Mucosa of gallbladder (tissue), 1 donor: ENCODE data around the gene TMIGD3. TPM values are rescaled to one million over a fixed set of nuclear protein-coding genes. Genes with fewer than 3 reads are reported as not detected.
"Not testable (repeated sequence)": the region's sequence is repeated elsewhere in the genome, so short reads cannot be mapped to it uniquely, and the experiment has no call there.

Experiments used
- DNase-seq: peaks from one replicate; pipeline ENCODE4 v3.0.0-alpha.2; 2020; ENCODE audit warnings: low spot score
- total RNA-seq: library from RNA; stranded (reverse); gene quantifications from one replicate; pipeline ENCODE4 v1.2.1, GENCODE V29; 2021
- donor health status: DM: no; HTN: no; CAD: no.

Gene TMIGD3
- total RNA-seq, result 8.4 TPM

DNA sequence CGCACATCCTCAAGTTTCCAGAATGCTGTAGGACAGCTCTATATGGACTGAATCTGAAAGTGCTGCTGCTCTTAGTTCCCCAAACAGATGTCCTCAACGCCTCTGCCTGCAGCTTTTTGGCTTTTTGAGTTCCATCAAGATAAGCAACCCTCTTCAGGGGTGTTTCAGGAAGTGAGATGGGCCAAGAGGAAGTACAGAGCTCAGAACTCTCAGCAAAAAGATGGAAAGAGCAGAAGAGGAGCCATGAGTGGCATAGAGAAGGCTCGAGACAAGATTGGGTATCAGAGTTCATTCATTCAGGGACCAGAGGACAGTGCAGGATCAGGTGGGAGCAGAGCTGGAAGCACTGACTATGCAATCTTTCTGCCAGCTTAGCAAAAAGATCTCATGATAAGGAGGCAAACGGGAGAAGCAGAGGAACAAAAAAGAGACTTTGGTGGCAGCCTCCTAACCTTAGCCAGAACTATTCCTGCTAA lies at the start of gene TMIGD3, which contains the start of gene ADORA3:
Gene TMIGD3, minus strand, starts transcription at position 49 of the 476 bp plus-strand sequence. CDS start 279 bp downstream, outside the sequence.
Gene ADORA3, minus strand, starts transcription at position 49 of the 476 bp plus-strand sequence. CDS start 279 bp downstream, outside the sequence.
- no peak for DNase-seq

GRCh38 chr1:111553196-111553595 lies 49.8 kb upstream of the TMIGD3 start:
- no peak for DNase-seq

DNA sequence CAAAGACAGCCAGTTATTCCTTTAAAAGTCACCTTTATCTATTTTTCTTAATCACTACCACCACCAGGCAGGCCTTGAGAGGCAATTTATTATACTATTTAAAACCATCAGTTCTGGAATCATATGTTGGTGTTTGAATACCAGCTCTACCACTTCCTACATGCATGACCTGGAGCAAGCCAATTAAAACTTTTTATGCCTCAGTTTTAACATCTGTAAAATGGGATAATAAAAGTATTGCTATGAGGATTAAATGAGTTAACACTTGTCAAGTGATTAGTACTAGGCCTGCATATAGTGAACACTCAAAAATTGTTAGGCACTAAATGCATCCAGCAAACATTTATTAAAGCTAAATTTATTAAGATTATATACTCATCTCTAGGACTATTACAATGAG lies 49.2 kb upstream of the TMIGD3 start:
- no peak for DNase-seq

DNA sequence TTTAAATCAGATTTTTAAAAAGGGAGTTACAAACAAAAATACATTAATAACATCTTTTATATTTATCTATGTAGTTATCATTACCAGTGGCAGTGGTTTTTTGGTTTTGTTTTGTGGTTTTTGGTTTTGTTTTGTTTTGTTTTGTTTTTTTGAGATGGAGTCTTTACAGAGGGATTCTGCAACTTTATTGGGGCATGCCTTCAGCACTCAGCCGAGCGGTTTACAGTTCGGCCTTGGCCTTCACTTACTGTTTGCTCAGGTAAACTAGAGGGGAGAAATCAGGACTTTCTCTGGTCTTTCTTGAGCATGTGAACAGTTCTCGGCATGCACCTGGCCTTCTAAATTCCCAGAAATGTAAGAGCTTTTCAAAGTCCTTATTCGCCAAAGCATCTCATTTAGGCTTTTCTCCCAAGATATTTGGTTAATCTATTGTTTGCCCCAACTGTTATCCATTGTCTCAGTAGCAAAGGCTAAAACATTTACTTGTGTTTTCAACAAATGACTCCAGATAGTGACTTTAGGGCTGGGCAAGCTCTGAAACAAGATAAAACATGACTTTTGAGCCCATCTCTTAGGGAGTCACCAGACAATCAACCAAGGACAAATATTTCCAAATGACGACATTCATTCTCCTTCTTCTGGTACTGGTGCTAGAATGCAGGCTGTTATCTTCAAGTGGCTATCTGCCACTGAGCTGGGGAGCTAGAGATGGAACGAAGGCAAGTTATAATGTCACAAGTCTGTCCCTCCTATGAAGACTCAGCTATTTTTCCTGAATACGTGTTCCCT lies 48.4 kb upstream of the TMIGD3 start:
- no peak for DNase-seq

DNA sequence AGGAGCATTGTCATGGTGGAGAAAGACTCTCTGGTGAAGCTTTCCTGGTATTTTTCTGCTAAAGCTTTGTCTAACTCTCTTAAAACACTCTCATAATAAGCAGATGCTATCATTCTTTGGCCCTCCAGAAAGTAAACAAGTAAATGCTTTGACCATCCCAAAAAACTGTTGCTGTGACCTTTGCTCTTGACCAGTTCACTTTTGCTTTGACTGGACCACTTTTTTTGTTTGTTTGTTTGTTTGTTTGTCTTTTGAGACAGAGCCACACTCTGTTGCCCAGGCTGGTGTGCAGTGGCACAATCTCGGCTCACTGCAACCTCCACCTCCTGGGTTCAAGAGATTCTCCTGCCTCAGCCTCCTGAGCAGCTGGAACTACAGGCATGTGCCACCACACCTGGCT lies 44.4 kb upstream of the TMIGD3 start:
- DNase-seq, result not testable (repeated sequence)

DNA sequence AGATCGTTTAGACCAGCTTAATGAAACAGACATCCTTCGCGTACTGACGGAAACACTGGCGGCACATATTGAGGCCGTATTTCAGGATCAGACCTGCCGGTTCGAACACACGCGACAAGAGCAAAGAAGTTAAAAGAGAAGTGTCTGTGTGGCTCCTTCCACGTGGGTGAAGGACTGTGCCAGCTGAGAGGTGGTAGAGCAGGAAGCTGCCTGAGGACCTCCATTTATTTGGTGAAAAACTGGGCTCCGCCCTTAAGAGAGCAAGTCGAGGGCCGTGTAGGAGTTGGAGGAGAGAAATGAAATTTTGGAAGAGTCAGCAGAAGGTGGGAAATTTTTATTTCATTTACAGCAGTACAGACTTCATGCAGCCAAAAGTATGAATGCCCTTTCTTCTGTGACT lies 38.8 kb upstream of the TMIGD3 start:
- DNase-seq, result no peak

DNA sequence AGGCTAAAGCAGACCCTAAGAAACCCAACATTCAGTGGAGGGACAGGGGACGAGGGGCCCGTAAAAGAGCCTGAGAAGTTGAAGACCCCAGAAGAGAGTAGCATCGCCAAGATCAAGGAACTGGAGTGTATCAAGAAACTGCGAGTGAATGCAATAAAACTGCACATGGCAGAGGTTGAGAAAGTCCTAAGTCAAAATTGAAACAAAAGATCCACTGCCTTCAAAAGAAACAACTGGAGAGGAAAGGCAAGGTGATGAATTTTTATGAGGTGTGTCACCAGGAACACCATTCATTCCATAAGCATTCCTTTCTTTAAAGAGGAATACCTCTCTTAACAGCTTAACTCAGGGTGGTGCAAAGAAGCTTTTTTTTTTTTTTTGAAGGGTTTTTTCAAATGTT lies 38.3 kb upstream of the TMIGD3 start:
- DNase-seq, result no peak

GRCh38 chr1:111540928-111541327 lies 37.5 kb upstream of the TMIGD3 start:
- no peak for DNase-seq

- no peak for DNase-seq
Observed at GRCh38 chr1:111538343-111539025, 35.1 kb upstream of the TMIGD3 start.

DNA sequence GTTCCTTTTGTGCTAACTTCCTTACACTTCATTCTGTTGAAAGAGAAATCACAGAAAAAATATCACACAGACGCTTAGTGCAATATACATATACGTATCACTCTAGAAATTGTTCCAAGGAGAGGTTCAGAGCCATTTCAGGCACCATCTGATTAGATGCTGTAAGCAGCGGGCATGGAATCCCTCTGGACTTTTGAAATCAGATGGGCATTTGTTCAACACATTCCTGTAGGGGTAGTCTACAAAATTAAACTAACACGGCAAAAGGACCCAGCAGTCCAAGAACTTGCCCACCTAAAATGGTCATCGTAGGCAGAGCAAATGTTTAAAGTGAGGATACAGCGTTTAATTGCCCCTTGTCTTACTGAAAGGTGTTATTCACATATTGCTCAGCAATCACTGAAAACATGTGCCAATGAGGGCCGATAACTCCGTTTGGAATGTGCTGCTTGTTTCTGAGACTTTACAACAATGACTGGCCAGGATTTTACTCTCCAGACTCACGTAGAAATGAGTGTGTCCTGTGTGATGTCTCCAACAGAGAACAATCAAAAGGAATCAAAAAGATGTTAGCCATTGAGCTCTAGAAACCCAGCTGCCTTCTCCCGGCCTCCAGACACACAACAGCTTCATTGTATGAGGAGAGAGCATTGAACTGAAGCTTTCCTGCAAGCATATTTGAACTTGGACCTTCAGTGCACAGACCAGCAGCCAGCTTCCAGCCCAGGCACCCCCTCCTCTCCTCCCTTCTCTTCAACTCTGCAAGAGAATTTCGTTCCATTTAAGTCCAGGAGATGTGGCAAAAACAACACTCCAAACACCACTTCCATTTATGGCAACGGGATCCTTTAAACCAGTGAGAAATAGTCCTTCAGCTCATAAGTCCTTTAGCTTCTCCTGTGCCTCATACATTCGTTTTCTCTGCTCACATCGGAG lies 32.1 kb upstream of the TMIGD3 start:
- DNase-seq, result no peak

DNA sequence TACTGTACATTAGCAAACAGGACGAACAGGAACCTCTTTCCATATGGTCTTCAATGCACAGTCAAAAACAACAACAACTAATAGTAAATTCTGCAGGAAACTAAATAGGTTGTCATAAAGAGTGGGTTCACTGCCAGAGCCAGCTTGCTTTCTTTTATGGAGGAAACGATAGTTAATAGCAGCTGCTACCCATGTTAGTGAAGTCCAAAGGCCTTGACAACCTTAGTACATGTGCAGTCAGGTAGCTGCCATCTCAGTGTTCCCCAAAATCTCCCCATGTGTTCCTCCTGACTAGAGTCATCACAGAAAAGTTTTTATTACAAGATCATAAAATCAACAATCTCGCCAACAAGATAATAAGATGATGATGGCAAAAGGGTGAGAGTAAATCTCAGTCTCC lies 16.6 kb upstream of the TMIGD3 start:
- no peak for DNase-seq

DNA sequence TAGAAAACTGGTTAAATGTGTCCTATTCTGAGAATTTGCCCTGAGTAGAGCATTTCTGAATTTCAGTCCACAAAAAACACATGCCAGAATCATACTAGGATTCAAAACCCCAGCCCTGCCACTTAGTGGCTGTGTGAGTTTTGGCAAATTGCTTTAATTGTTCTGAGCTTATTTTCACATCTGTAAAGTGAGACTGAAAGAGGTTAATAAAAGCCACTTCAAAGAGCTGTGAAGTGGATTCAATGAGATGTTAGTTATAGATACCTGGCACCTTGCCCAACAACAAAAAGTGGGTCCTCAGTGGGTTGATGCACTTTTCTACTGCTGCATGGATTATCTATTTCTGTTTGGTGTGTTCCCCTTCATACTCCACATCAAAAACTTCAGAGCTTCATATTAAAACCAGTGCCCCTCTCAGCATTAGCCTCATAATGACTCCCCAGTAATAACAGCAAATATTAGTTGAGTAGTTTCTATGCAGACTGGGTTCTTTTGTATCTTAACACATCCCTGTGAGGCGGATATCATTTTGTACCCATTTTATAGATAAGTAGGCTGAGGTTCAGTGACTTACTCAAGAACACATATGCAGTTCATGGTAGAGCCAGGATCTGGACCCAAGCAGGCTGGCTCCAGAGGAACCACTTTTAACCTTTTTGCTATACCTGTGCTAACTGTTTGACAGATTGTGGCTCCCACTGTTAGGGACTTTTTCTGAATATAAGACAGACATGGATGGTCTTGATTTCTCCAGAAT lies 14.2 kb upstream of the TMIGD3 start:
- DNase-seq, result no peak

GRCh38 chr1:111516005-111516535 lies 12.6 kb upstream of the TMIGD3 start:
- DNase-seq, result peak; percentile 47

DNA sequence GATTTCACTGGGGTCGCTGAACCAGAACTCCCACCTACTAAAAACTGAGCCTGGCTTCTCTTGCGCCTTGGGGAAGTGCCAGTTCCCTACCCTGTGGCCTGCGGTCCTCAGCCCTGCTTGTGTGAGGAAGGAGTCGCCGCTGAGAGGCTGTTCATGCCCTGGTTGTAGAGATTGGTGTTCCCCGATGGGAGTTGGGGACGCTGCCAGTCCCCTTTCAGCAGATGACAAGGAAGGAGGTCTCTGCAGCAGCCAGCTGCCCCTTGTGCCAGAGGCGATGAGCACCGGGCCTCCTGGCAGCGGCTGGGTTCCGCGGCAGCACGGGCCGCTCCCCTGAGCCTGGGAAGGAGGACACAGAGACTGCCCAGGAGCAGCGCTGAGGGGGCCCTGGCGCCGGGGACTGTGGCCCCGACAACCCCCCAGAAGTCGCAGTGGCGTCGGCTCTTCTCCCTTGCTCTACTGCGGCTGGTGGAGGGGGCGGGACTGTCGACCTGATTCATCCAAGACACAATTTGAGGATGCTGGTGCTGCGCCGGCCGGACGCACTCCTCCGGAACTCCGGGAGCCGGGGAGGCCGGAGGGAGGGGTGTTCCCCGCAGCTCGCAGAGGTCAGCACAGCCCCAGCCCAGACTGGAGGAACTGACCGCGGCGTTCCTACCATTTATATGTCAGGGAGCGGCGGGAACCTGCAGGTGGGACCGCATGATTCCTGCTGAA lies 12.0 kb upstream of the TMIGD3 start:
- DNase-seq, result peak; percentile 42

DNA sequence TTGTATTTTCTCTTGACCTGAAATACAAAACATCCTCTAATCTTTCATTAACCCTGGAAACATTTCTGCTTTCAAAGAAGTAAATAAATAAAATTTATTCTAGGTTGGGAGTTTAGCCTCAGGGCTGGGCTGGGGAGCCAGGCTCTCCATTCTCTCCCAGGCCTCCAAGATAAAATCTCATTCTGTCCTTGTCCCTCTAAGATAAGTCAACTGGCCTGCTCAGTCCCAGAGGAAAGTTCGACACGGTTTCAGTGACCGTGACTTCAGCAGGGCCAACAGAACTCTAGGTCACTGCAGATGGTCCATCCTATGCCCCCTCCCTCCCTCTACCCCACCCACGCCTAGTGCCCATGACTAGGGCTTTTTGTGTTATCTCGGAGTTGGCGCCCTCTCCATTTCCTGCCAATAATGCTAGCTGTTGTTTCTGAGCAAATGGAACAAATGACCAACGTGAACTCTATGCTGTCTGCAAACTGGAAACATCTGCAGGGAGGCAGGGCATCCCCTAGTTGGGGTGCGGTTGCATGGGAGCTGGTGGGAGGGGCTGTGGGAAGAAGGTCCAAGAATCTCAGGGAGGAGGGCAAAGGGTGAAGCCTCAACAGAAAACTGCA lies 10.1 kb upstream of the TMIGD3 start:
- no peak for DNase-seq

DNA sequence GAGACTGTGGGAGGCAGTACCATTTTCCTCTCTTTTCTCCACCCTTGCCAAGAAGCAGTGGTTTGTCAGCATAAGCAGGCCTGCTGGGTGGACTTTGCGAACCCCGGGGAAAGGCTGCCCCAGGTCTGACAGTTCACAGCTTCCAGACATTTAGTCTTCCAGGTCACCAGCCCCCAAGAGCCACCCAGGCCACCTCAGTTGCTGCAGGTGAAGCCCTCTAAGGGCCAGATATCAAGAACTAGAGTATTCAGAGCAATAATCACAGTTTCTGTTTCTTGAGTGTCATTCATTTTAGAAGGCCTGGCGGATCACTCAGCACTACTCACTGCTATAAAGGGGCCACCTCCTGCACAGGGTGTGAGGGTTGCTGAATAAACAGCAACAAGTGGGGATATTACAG lies 9.5 kb upstream of the TMIGD3 start:
- DNase-seq, result no peak

- DNase-seq, result no peak
Observed at GRCh38 chr1:111512132-111512889, 8.9 kb upstream of the TMIGD3 start.

DNA sequence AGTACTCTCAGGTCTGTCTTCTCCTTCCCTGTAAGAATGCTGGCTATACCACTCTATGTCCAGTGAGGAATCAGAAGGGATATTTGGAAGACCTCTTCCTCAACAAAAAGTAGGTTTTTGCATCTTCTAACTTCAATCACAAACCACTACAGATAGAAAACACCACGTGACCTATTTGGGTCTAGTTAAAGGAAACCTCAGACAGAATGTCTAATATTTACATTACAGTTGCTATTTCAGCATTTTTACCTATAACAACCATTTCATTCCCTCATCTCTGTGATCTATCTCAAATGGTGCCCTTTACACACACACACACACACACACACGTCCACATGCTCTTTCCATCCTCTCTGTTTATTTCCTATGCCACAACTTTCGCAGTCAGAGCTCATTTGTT lies 7.9 kb upstream of the TMIGD3 start:
- no peak for DNase-seq

GRCh38 chr1:111509997-111510375 lies 6.6 kb upstream of the TMIGD3 start:
- DNase-seq, result no peak
